Measurements from ENCODE around the gene FOXK2. TPM values are rescaled to one million over a fixed set of nuclear protein-coding genes. Genes with fewer than 3 reads are reported as not detected.

The FOXK2 gene
- polyA plus RNA-seq, 2 of the 4 experiments (the other 2 are of a cell fraction) = 34.8 to 39.2 TPM

- WGBS (ENCODE audit: missing lambda C conversion rate) = 76% methylated on average over 6 of the region's 6 CpGs
- ChIA-PET CTCF (no interaction called here), POLR2A (no interaction called here)
- TF ChIP-seq MAZ (IDR thresholded peaks at IDR 0.05; ENCODE audit: borderline replicate concordance, low read depth, low read length) (no peak), CBX2 (IDR thresholded peaks at IDR 0.05; ENCODE audit: borderline replicate concordance, low read depth) (no peak), ZNF302 (CRISPR knock-in tag; IDR thresholded peaks at IDR 0.05) (no peak), BHLHE40 (IDR thresholded peaks at IDR 0.05; ENCODE audit: low read depth, low read length) (no peak), NPAS2 (CRISPR knock-in tag; IDR thresholded peaks at IDR 0.05; ENCODE audit: borderline replicate concordance) (no peak), ZC3H11A (IDR thresholded peaks at IDR 0.05) (no peak)
- no peak for FAIRE-seq
- no peak overlapping the region for H3K4me2 ChIP-seq
- no peak for DNase-seq (ENCODE audit: low read depth in 1 of 2, low spot score in 1 of 2)
- no peak overlapping the region for H3K4me3 ChIP-seq
- H3K9me3 ChIP-seq = no peaks in the 10 kb centered on the region
- H3K27ac ChIP-seq = no peak overlapping the region
- no peak for ATAC-seq
- H3K4me1 ChIP-seq = peaks cover 30% of the 10 kb centered on the region
These were observed 70.3 kb downstream of the FOXK2 start for GRCh38 chr17:82589851-82590180.

DNA sequence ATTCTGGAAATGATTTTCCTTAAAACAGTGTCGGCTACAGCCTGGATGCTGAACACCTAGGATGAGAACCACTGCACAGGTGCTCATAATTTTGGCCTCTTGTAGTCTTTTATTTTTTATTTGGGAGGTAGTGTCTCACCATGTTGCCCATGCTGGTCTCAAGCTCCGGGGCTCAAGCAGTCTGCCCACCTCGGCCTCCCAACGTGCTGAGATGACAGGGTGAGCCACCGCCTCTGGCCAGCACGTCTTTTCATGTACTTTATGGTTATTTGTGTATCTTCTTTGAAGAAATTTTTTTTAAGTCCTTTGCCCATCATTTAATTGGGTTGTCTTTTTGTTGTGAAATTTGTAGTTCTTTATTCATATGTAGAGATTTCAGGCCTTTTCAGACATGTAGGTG, 70.7 kb downstream of the FOXK2 start:
- CTCF ChIA-PET = no interaction called here
- Histone ChIP-seq H3K27ac (no peak overlapping the region), H3K9me3 (no peaks in the 10 kb centered on the region), H3K4me1 (peaks cover 26% of the 10 kb centered on the region), H3K4me3 (no peak overlapping the region), H3K4me2 (no peak overlapping the region)
- 89% methylated on average over 6 of the region's 6 CpGs for WGBS (ENCODE audit: missing lambda C conversion rate)
- FAIRE-seq (no peak), ATAC-seq (no peak), DNase-seq (ENCODE audit: low read depth in 1 of 2, low spot score in 1 of 2) (no peak)
- POLR2A ChIA-PET = no interaction called here
- TF ChIP-seq GATA3 (IDR thresholded peaks at IDR 0.05; ENCODE audit: borderline replicate concordance) = no peak
- TF ChIP-seq ZNF302 (CRISPR knock-in tag; IDR thresholded peaks at IDR 0.05) = no peak
- no peak for TF ChIP-seq POLR2A (IDR thresholded peaks at IDR 0.05; ENCODE audit: low read length)
- TF ChIP-seq NR3C1 (IDR thresholded peaks at IDR 0.05) = no peak
- no peak for TF ChIP-seq HOXB13 (CRISPR knock-in tag; IDR thresholded peaks at IDR 0.05; ENCODE audit: low read depth)
- TF ChIP-seq ZC3H11A (IDR thresholded peaks at IDR 0.05) = no peak
- no peak for TF ChIP-seq BHLHE40 (IDR thresholded peaks at IDR 0.05; ENCODE audit: low read depth, low read length)
- no peak for TF ChIP-seq RARB (CRISPR knock-in tag; IDR thresholded peaks at IDR 0.05)
- TF ChIP-seq, protein P1, sequence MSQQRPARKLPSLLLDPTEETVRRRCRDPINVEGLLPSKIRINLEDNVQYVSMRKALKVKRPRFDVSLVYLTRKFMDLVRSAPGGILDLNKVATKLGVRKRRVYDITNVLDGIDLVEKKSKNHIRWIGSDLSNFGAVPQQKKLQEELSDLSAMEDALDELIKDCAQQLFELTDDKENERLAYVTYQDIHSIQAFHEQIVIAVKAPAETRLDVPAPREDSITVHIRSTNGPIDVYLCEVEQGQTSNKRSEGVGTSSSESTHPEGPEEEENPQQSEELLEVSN (IDR thresholded peaks at IDR 0.05; ENCODE audit: borderline replicate concordance, low read depth) = no peak

DNA sequence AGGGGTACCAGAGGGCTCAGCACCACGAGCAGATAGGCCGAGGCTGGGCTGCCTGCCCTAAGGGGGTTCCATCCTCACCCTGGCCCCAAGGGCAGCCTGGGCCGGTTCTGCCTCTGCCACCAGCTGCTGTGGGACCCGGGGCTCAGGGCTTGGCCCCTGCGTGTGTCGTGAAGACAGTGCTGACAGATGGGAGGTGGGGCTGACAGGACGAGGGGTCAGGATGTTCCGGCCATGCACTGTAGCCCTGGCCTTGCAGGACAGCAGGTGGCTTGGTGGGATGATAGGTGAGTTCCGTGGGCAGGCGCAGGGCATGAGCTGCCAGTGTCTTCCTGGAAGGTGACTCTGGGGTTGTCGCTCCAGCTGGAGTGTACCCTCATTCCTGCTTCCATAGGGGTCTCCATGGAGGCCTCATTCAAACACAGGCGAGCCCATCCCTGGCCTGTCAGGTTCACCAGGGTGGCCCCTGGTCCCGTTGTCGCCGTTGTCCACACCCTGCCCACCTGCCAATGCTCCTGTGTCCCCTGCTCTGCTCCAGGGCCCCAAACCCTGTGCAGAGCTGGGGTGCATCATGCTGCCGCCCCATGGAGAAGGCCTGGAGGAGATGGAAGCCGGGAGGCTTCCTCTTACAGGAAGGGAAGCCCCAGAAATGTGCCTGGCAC, 71.5 kb downstream of the FOXK2 start:
- DNase-seq (ENCODE audit: low read depth in 1 of 2, low spot score in 1 of 2) (no peak), FAIRE-seq (no peak), ATAC-seq (no peak)
- TF ChIP-seq FOSL2 (IDR thresholded peaks at IDR 0.05) (no peak), FOSL2 (CRISPR knock-in tag; IDR thresholded peaks at IDR 0.05) (no peak), RNF2 (IDR thresholded peaks at IDR 0.05; ENCODE audit: borderline replicate concordance, low read depth) (no peak), ZNF302 (CRISPR knock-in tag; IDR thresholded peaks at IDR 0.05) (no peak), CBX8 (IDR thresholded peaks at IDR 0.05) (no peak), EP300 (IDR thresholded peaks at IDR 0.05) (no peak), POLR2A (IDR thresholded peaks at IDR 0.05; ENCODE audit: low read length) (no peak), CEBPB (IDR thresholded peaks at IDR 0.05) (no peak), ESRRA (IDR thresholded peaks at IDR 0.05; ENCODE audit: borderline replicate concordance, low read length) (no peak), NPAS2 (CRISPR knock-in tag; IDR thresholded peaks at IDR 0.05; ENCODE audit: borderline replicate concordance) (no peak), RCOR1 (IDR thresholded peaks at IDR 0.05; ENCODE audit: low read depth, low read length) (no peak), CBX2 (IDR thresholded peaks at IDR 0.05; ENCODE audit: borderline replicate concordance, low read depth) (no peak)
- POLR2A ChIA-PET = no interaction called here
- Histone ChIP-seq H3K4me1 (peaks cover 26% of the 10 kb centered on the region), H3K27ac (no peak overlapping the region), H3K4me3 (no peak overlapping the region), H3K9me3 (no peaks in the 10 kb centered on the region), H3K4me2 (no peak overlapping the region)
- CTCF ChIA-PET = interaction anchor here (0.6 to 1.1 kb wide), 4 partner anchors 13 to 153 kb away, joined by 3 to 4 read pairs (median 3); no protein-coding TSS in a partner anchor
- WGBS (ENCODE audit: missing lambda C conversion rate) = 91% methylated on average over 17 of the region's 17 CpGs

DNA sequence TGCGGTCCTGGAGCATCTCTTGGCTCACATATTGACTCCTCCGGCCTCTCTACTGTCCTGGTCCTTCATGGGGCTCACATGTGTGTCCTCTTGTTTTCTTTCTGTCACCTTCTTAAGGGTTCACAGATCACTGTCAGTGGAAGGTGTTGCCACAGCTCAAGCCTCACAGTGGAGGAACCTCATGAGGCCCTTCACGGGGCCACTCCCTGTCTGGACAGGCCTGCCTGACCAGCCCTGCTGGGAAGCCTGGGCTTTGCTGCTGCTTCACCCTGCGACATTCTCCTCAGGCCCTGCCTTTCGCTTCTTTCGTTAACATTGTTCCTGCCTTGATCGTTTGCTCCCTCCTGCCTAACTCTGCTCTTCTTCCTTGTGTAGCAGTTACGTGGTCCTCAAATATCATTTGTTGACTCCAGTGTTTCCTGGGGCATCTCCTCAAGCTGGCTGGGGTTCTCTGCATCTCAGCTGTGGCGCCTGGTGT, 72.8 kb downstream of the FOXK2 start:
- ATAC-seq = peak; percentile 19; a peak in 2 of 6 replicates
- TF ChIP-seq NFE2L2 (conservative IDR thresholded peaks at IDR 0.05; ENCODE audit: low read length) = no peak
- TF ChIP-seq ESRRA (IDR thresholded peaks at IDR 0.05; ENCODE audit: borderline replicate concordance, low read length) = no peak
- TF ChIP-seq FOSB (CRISPR knock-in tag; IDR thresholded peaks at IDR 0.05) = no peak
- TF ChIP-seq ZC3H11A (IDR thresholded peaks at IDR 0.05) = no peak
- no peak for TF ChIP-seq EP300 (IDR thresholded peaks at IDR 0.05)
- TF ChIP-seq RNF2 (IDR thresholded peaks at IDR 0.05; ENCODE audit: borderline replicate concordance, low read depth) = no peak
- no peak for TF ChIP-seq CHD4 (IDR thresholded peaks at IDR 0.05; ENCODE audit: borderline replicate concordance)
- no peak for TF ChIP-seq ZNF302 (CRISPR knock-in tag; IDR thresholded peaks at IDR 0.05)
- TF ChIP-seq MYC (IDR thresholded peaks at IDR 0.05; ENCODE audit: borderline replicate concordance, low read length) = no peak
- no peak for TF ChIP-seq ELK1 (IDR thresholded peaks at IDR 0.05; ENCODE audit: low read depth, low read length)
- TF ChIP-seq NPAS2 (CRISPR knock-in tag; IDR thresholded peaks at IDR 0.05; ENCODE audit: borderline replicate concordance) = no peak
- no peak for TF ChIP-seq MAZ (IDR thresholded peaks at IDR 0.05; ENCODE audit: borderline replicate concordance, low read depth, low read length)
- no peak for TF ChIP-seq RFX5 (IDR thresholded peaks at IDR 0.05)
- TF ChIP-seq RCOR1 (IDR thresholded peaks at IDR 0.05; ENCODE audit: low read depth, low read length) = no peak
- TF ChIP-seq ZSCAN20 (CRISPR knock-in tag; IDR thresholded peaks at IDR 0.05) = no peak
- TF ChIP-seq, protein P1 (IDR thresholded peaks at IDR 0.05; ENCODE audit: borderline replicate concordance, low read depth) = no peak
- TF ChIP-seq HDAC2 (IDR thresholded peaks at IDR 0.05) = no peak

More for the DNA sequence above, 72.8 kb downstream of the FOXK2 start:
- Histone ChIP-seq H3K27ac (peak overlapping the region; percentile 86 to 93; a peak in 5 of 6 replicates), H3K4me3 (no peak overlapping the region), H3K4me2 (peak overlapping the region; percentile 98; the same call in 2 of the 3 replicates), H3K9me3 (no peaks in the 10 kb centered on the region), H3K4me1 (peaks cover 26% of the 10 kb centered on the region)
- 76% methylated on average over 9 of the region's 9 CpGs for WGBS (ENCODE audit: missing lambda C conversion rate)
- POLR2A ChIA-PET = no interaction called here
- DNase-seq (ENCODE audit: low read depth in 1 of 2, low spot score in 1 of 2) (no peak), FAIRE-seq (no peak)
- CTCF ChIA-PET = interaction anchor here (1.1 kb wide), 1 partner anchor 36 kb away, joined by 3 read pairs; no protein-coding TSS in a partner anchor
